Right lobe of liver (tissue), 6 donors: Measurements from ENCODE around the gene ST6GALNAC6. TPM values are rescaled to one million over a fixed set of nuclear protein-coding genes. Genes with fewer than 3 reads are reported as not detected.
A peak's percentile ranks its signal among the peaks of the same experiment; 100 is the strongest.

Source experiments
- ATAC-seq, 4 donors: fragments of 200-7000 bp; cut with Tn5 transposase; one replicate each; pipeline ENCODE4 v1.9.1; 2020; ENCODE audit warnings: mild to moderate bottlenecking in 4 of 4, moderate library complexity in 4 of 4
- DNase-seq, 3 donors: peaks; one replicate each; pipeline ENCODE4 v3.0.0-alpha.2; 2020
- H3K27ac ChIP-seq, 3 donors: fragments of 200-600 bp; one replicate each; pipeline ENCODE4 v1.8.0; 2022
- H3K27me3 ChIP-seq, 2 donors: fragments of 200-600 bp; one replicate each; pipeline ENCODE4 v1.8.0; 2022
- H3K36me3 ChIP-seq, 4 donors: fragments of 200-600 bp; sonication (generic) in 1 of 4; one replicate each; pipeline versions ENCODE4 v1.5.1 to v1.8.0; 2017 to 2022; ENCODE audit warnings: control low read depth in 1 of 4
- H3K4me1 ChIP-seq, 4 donors: fragments of 200-600 bp; sonication (generic) in 1 of 4; one replicate each; pipeline versions ENCODE4 v1.5.1 to v1.8.0; 2017 to 2022; ENCODE audit warnings: control low read depth in 1 of 4
- H3K4me3 ChIP-seq, 3 donors: fragments of 200-600 bp; one replicate each; pipeline ENCODE4 v1.8.0; 2022
- H3K9me3 ChIP-seq, 4 donors: fragments of 200-600 bp; sonication (generic) in 1 of 4; one replicate each; pipeline versions ENCODE4 v1.5.1 to v1.8.0; 2017 to 2022; ENCODE audit warnings: control low read depth in 1 of 4
- POLR2A ChIP-seq: fragments of 450-650 bp; IDR thresholded peaks from one replicate; pipeline ENCODE4 v1.6.1; 2017; ENCODE audit warnings: antibody characterized with exemption, mild to moderate bottlenecking
- WGBS: methylation state at CpG from one replicate; pipeline ENCODE4 v1.1.6; 2018; ENCODE audit warnings: low coverage, low lambda C conversion rate; ENCODE audit not compliant: insufficient coverage; ENCODE audit errors: missing lambda C conversion rate; 5-methylcytosine and 5-hydroxymethylcytosine counted together
- intact Hi-C, 2 donors: fragments of 100-400 bp; cut with DNase I; formaldehyde crosslinking; loops; one replicate each; pipeline versions ENCODE4 v1.11.2 to v1.14.1; 2022
- total RNA-seq, 6 experiments: library from RNA; depleted of rRNA in 2 of 6; stranded (reverse); fragments of >200 nt in 2 of 6; fragmentation: NEBNext Ultra II Directional in 3 of 6; extraction: Animal tissue kit (Norgen Biotek cat#: 25700) in 3 of 6; gene quantifications; one replicate each; pipeline versions ENCODE4 v1.1.0 to v1.2.4, GENCODE V29; 2016 to 2023
- TF ChIP-seq, protein P1 (sequence below), 4 donors: fragments of 200-600 bp in 3 of 4; fragments of 450-650 bp in 1 of 4; IDR thresholded peaks; one replicate each; pipeline versions ENCODE4 v1.5.1 to v1.8.0; 2016 to 2022; ENCODE audit warnings: antibody characterized with exemption in 4 of 4, mild to moderate bottlenecking in 2 of 4
- donor health status: DM: no; HTN: yes; CAD: no.
- donor health status: DM: no; HTN: no; CAD: no.
- donor health status: DM: no; HTN: no; CAD: no.
- donor health status: DM: no; HTN: yes; CAD: no.
- donor health status: DM: no; HTN: yes; CAD: no.

The ST6GALNAC6 gene
- total RNA-seq, 6 experiments from 2014 or later = 22.5 to 40.3 (median 29.8) TPM

DNA sequence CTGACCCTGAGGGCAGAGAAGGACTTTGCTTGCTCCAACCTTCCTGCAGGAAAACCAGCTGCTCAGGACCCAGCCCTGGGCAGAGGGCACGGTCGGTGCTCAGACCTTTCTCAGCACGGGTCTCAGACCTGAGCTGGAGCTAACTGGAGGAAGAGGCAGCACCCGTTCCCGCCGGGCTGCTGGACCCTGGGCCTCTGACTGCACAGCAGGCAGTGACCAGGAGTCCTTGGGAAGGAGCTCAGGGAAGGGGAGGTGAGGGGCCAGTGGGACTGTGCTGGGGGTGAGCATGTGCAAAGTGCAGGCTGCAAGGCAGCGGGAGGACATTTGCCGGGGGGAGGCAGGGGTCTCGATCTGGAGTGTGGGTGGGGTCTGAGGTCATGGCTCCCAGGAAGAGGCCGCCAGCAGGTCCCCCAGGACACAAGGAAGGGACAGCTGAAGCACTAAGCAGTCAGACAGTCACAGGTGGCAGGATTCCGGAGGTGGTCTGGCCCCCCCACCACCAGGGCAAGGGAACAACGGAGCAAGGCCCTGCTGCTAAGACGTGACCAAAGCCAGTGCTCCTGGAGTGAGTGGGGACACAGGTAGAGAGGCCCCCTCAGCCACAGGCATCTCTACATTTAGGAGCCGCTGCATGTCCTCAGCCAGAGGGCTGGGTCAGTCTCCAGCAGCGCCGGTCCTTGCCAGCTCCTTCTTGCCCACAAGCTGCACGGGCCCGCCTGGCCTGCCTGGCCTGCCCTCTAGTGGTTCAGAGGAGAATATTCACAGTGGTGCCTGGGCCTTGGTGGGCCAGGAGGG lies 43.0 kb upstream of the ST6GALNAC6 start:
- Histone ChIP-seq H3K27ac (no peak overlapping the region), H3K36me3 (peaks cover 0 to 43% (median 16%) of the 10 kb centered on the region in 4 donors), H3K4me3 (no peak overlapping the region), H3K27me3 (no peaks in the 10 kb centered on the region), H3K4me1 (no peaks in the 10 kb centered on the region), H3K9me3 (no peaks in the 10 kb centered on the region)
- intact Hi-C loops = loop anchor here (5.0 kb wide), 2 partner anchors 90 to 95 kb away; no protein-coding TSS in a partner anchor
- DNase-seq (peak in 1 of 3 donors; percentile 66), ATAC-seq (peak; percentile 22 to 58 (median 38))
- TF ChIP-seq, protein P1, sequence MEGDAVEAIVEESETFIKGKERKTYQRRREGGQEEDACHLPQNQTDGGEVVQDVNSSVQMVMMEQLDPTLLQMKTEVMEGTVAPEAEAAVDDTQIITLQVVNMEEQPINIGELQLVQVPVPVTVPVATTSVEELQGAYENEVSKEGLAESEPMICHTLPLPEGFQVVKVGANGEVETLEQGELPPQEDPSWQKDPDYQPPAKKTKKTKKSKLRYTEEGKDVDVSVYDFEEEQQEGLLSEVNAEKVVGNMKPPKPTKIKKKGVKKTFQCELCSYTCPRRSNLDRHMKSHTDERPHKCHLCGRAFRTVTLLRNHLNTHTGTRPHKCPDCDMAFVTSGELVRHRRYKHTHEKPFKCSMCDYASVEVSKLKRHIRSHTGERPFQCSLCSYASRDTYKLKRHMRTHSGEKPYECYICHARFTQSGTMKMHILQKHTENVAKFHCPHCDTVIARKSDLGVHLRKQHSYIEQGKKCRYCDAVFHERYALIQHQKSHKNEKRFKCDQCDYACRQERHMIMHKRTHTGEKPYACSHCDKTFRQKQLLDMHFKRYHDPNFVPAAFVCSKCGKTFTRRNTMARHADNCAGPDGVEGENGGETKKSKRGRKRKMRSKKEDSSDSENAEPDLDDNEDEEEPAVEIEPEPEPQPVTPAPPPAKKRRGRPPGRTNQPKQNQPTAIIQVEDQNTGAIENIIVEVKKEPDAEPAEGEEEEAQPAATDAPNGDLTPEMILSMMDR (IDR thresholded peaks at IDR 0.05) = peak; percentile 73 to 87 (median 82)
- TF ChIP-seq POLR2A = no peak
- 86% methylated on average over 3 of the region's 18 CpGs for whole genome bisulfite sequencing

DNA sequence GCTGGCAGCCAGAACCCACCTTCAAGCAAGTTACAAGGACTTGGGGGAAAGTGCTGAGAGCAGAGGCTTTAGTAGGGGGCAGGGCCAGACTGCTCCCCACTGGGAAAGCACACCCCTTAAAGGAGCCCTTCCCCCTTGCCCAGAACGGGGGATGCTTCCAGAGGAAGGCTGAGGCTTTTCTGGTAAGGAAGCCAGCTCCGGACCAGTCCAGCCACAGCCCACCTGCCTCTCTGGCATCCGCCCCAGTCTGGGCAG lies 42.5 kb upstream of the ST6GALNAC6 start:
- Histone ChIP-seq H3K4me3 (no peak overlapping the region), H3K36me3 (peaks cover 0 to 43% (median 16%) of the 10 kb centered on the region in 4 donors), H3K4me1 (peaks cover 0 to 3% (median 1%) of the 10 kb centered on the region in 4 donors), H3K27me3 (no peaks in the 10 kb centered on the region), H3K27ac (no peak overlapping the region), H3K9me3 (no peaks in the 10 kb centered on the region)
- WGBS = no CpG with 5 or more reads among the region's 3 CpGs
- intact Hi-C loops = loop anchor here (5.0 kb wide), 2 partner anchors 90 to 95 kb away; no protein-coding TSS in a partner anchor
- no peak for TF ChIP-seq POLR2A
- no peak for ATAC-seq
- no peak for DNase-seq

DNA sequence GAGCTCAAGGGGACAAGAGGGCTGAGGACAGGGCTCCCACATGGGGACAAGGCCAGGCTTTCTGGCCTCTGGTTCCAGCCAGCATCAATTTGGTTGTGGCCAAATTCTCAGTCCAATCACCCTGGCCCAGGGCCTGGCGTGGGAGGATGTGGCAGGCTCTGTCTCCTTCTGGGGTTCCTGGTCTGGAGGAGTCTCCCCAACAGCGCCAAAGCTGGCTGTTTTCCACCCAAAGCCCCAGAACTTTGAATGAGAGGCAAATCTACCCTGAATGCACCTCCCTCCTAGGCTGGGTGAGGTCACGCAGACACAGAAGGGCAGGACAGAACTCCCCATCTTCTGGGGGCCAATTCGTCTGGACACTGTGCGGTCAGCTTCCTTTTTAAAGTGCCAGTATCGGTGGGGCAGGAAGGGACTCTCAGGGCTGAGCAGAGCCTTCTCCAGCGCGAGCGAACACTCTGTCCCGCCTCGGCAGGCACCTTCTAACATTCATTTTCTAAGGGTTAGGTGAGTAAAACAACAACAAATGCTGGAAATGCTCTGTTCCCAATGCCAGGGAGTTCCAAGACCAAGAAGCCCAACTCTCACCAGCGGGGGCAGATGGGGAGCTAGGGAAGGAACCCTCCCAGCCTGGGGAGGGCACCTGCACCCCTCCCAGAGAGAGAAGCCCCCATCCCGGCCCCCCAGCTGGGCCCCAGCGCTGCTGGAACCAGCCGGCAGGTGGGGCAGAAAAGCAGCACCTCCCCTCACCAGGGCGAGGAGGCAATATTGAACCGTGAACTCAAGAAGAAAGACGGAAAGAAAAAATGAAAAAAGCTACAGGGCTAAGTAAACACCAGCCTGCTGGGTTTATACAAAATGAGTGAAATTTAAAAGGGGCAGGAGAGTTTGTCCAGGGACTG lies 41.9 kb upstream of the ST6GALNAC6 start:
- no peaks in the 10 kb centered on the region for H3K9me3 ChIP-seq
- H3K4me3 ChIP-seq = no peak overlapping the region
- intact Hi-C loops = loop anchor here (5.0 kb wide), 2 partner anchors 91 to 96 kb away; no protein-coding TSS in a partner anchor
- no peak for DNase-seq
- no peak for TF ChIP-seq POLR2A
- TF ChIP-seq, protein P1 (IDR thresholded peaks at IDR 0.05) = no peak
- H3K27me3 ChIP-seq = no peaks in the 10 kb centered on the region
- no peak for ATAC-seq
- 71% methylated on average over 8 of the region's 18 CpGs for WGBS
- H3K4me1 ChIP-seq = peaks cover 0 to 8% (median 3%) of the 10 kb centered on the region in 4 donors
- peaks cover 0 to 43% (median 16%) of the 10 kb centered on the region in 4 donors for H3K36me3 ChIP-seq
- no peak overlapping the region for H3K27ac ChIP-seq

DNA sequence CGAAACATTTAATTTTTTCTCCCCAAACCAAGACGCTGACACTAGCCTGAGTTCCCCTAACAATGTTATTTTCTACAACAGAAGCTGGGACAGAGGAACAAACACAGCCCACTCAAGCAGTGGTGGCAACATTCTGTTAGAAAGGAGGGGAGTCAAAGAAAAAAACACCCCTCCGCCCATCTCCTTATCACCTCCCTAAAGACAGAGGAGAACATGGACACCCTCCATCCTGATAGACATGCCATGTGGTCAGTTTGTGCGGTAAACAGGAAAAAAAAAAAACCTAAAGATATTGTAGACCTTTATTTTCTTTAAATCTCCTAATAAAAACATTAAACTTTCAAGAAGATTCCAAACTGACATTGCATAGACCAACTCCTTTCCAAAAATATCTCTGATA lies 41.2 kb upstream of the ST6GALNAC6 start:
- TF ChIP-seq POLR2A = no peak
- TF ChIP-seq, protein P1 (IDR thresholded peaks at IDR 0.05) = no peak
- Histone ChIP-seq H3K9me3 (no peaks in the 10 kb centered on the region), H3K27ac (no peak overlapping the region), H3K27me3 (no peaks in the 10 kb centered on the region), H3K36me3 (peaks cover 0 to 41% (median 16%) of the 10 kb centered on the region in 4 donors), H3K4me1 (peaks cover 0 to 8% (median 3%) of the 10 kb centered on the region in 4 donors), H3K4me3 (no peak overlapping the region)
- no peak for DNase-seq
- intact Hi-C loops = loop anchor here (5.0 kb wide), 2 partner anchors 92 to 97 kb away; no protein-coding TSS in a partner anchor
- no peak for ATAC-seq
- WGBS = 89% methylated on average over 3 of the region's 4 CpGs
